Right lobe of liver (tissue), 6 donors: ENCODE data around the gene RNF44. TPM values are rescaled to one million over a fixed set of nuclear protein-coding genes. Genes with fewer than 3 reads are reported as not detected.

ENCODE experiments used
- ATAC-seq, 4 donors: fragments of 200-7000 bp; cut with Tn5 transposase; one replicate each; pipeline ENCODE4 v1.9.1; 2020; ENCODE audit warnings: mild to moderate bottlenecking in 4 of 4, moderate library complexity in 4 of 4
- DNase-seq, 3 donors: peaks; one replicate each; pipeline ENCODE4 v3.0.0-alpha.2; 2020
- H3K27ac ChIP-seq, 3 donors: fragments of 200-600 bp; one replicate each; pipeline ENCODE4 v1.8.0; 2022
- H3K27me3 ChIP-seq, 2 donors: fragments of 200-600 bp; one replicate each; pipeline ENCODE4 v1.8.0; 2022
- H3K36me3 ChIP-seq, 4 donors: fragments of 200-600 bp; sonication (generic) in 1 of 4; one replicate each; pipeline versions ENCODE4 v1.5.1 to v1.8.0; 2017 to 2022; ENCODE audit warnings: control low read depth in 1 of 4
- H3K4me1 ChIP-seq, 4 donors: fragments of 200-600 bp; sonication (generic) in 1 of 4; one replicate each; pipeline versions ENCODE4 v1.5.1 to v1.8.0; 2017 to 2022; ENCODE audit warnings: control low read depth in 1 of 4
- H3K4me3 ChIP-seq, 3 donors: fragments of 200-600 bp; one replicate each; pipeline ENCODE4 v1.8.0; 2022
- H3K9me3 ChIP-seq, 4 donors: fragments of 200-600 bp; sonication (generic) in 1 of 4; one replicate each; pipeline versions ENCODE4 v1.5.1 to v1.8.0; 2017 to 2022; ENCODE audit warnings: control low read depth in 1 of 4
- POLR2A ChIP-seq: fragments of 450-650 bp; IDR thresholded peaks from one replicate; pipeline ENCODE4 v1.6.1; 2017; ENCODE audit warnings: antibody characterized with exemption, mild to moderate bottlenecking
- WGBS: methylation state at CpG from one replicate; pipeline ENCODE4 v1.1.6; 2018; ENCODE audit warnings: low coverage, low lambda C conversion rate; ENCODE audit not compliant: insufficient coverage; ENCODE audit errors: missing lambda C conversion rate; 5-methylcytosine and 5-hydroxymethylcytosine counted together
- intact Hi-C, 2 donors: fragments of 100-400 bp; cut with DNase I; formaldehyde crosslinking; loops; one replicate each; pipeline versions ENCODE4 v1.11.2 to v1.14.1; 2022
- small RNA-seq, 2 experiments: library from RNA; depleted of rRNA; stranded (forward); fragments of <200 nt; gene quantifications; one replicate each; pipeline ENCODE3, GENCODE V24; 2016
- total RNA-seq, 6 experiments: library from RNA; depleted of rRNA in 2 of 6; stranded (reverse); fragments of >200 nt in 2 of 6; fragmentation: NEBNext Ultra II Directional in 3 of 6; extraction: Animal tissue kit (Norgen Biotek cat#: 25700) in 3 of 6; gene quantifications; one replicate each; pipeline versions ENCODE4 v1.1.0 to v1.2.4, GENCODE V29; 2016 to 2023
- TF ChIP-seq, protein P1 (sequence below), 4 donors: fragments of 200-600 bp in 3 of 4; fragments of 450-650 bp in 1 of 4; IDR thresholded peaks; one replicate each; pipeline versions ENCODE4 v1.5.1 to v1.8.0; 2016 to 2022; ENCODE audit warnings: antibody characterized with exemption in 4 of 4, mild to moderate bottlenecking in 2 of 4
- donor health status: DM: no; HTN: yes; CAD: no.
- donor health status: DM: no; HTN: no; CAD: no.
- donor health status: DM: no; HTN: no; CAD: no.
- donor health status: DM: no; HTN: yes; CAD: no.
- donor health status: DM: no; HTN: yes; CAD: no.

The RNF44 gene
- total RNA-seq, 6 experiments from 2014 or later: 5.1 to 16.3 (median 12.7) TPM

DNA sequence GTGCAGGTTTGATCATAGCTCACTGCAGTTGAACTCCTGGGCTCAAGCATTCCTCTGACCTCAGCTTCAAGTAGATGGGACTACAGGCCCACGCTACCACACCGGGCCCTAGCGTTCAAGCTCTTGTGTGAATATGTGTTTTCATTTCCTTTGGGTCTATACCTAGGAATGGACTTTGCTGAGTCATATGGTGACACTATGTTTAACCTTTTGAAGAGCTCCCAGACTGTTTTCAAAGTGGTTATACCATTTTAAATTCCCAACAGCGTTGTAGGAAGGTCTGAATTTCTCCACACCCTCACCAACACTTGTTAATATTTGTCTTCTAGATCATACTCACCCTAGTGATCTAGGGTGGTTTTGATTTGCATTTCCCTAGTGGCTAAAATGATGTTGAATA lies 55.5 kb downstream of the RNF44 start:
- no peak for ATAC-seq
- H3K36me3 ChIP-seq: peaks cover 0 to 12% (median 2%) of the 10 kb centered on the region in 4 donors

More for the DNA sequence above, 55.5 kb downstream of the RNF44 start:
- no peak for DNase-seq
- intact Hi-C loops: no loop called here
- H3K27me3 ChIP-seq: no peaks in the 10 kb centered on the region
- H3K9me3 ChIP-seq: no peaks in the 10 kb centered on the region
- no peak overlapping the region for H3K4me3 ChIP-seq
- TF ChIP-seq POLR2A: no peak
- TF ChIP-seq, protein P1, sequence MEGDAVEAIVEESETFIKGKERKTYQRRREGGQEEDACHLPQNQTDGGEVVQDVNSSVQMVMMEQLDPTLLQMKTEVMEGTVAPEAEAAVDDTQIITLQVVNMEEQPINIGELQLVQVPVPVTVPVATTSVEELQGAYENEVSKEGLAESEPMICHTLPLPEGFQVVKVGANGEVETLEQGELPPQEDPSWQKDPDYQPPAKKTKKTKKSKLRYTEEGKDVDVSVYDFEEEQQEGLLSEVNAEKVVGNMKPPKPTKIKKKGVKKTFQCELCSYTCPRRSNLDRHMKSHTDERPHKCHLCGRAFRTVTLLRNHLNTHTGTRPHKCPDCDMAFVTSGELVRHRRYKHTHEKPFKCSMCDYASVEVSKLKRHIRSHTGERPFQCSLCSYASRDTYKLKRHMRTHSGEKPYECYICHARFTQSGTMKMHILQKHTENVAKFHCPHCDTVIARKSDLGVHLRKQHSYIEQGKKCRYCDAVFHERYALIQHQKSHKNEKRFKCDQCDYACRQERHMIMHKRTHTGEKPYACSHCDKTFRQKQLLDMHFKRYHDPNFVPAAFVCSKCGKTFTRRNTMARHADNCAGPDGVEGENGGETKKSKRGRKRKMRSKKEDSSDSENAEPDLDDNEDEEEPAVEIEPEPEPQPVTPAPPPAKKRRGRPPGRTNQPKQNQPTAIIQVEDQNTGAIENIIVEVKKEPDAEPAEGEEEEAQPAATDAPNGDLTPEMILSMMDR (IDR thresholded peaks at IDR 0.05): no peak
- 87% methylated on average over 3 of the region's 4 CpGs for WGBS
- H3K4me1 ChIP-seq: peaks cover 0 to 12% (median 0%) of the 10 kb centered on the region in 4 donors
- H3K27ac ChIP-seq: no peak overlapping the region

Small RNAs within 50 kb of the gene (small RNA-seq; reads per million reads assigned to genes)
- 0 reads per million in 2 experiments for gene RF00019
- 0 reads per million in 2 experiments for gene RN7SL684P

Other genes with a start within 250 kb of the RNF44 start
- 10 to 100 TPM; 49.7 to 65.0 (median 57.6) TPM for gene KIAA1191, start 175.6 kb downstream of the RNF44 start, total RNA-seq
- gene ARL10, start 171.9 kb downstream of the RNF44 start, total RNA-seq: 1 to 10 TPM in 5 of 6 experiments, under 1 TPM in 1; 0.93 to 2.4 (median 1.1) TPM
- gene NOP16, start 148.8 kb downstream of the RNF44 start, total RNA-seq: 10 to 100 TPM; 12.8 to 19.6 (median 17.2) TPM
- 100 to 1,000 TPM in 2 of 6 experiments, 10 to 100 TPM in 4; 39.0 to 107 (median 56.5) TPM for gene HIGD2A, start 148.7 kb downstream of the RNF44 start, total RNA-seq
- 10 to 100 TPM; 28.6 to 73.0 (median 31.3) TPM for gene CLTB, start 120.9 kb downstream of the RNF44 start, total RNA-seq
- 10 to 100 TPM; 17.5 to 23.3 (median 19.8) TPM for gene FAF2, start 89.0 kb downstream of the RNF44 start, total RNA-seq
- 10 to 100 TPM in 4 of 6 experiments, 1 to 10 TPM in 2; 6.8 to 89.2 (median 41.2) TPM for gene CDHR2, start 11.9 kb upstream of the RNF44 start, total RNA-seq
- under 1 TPM; 0.05 to 0.99 (median 0.30) TPM for gene GPRIN1, start 72.8 kb upstream of the RNF44 start, total RNA-seq
- not detected for gene SNCB, start 93.1 kb upstream of the RNF44 start, total RNA-seq
- gene EIF4E1B, start 93.3 kb upstream of the RNF44 start, total RNA-seq: not detected
- 10 to 100 TPM; 10.9 to 20.8 (median 13.6) TPM for gene TSPAN17, start 110.1 kb upstream of the RNF44 start, total RNA-seq